NCI-H774 (cell line): ENCODE data around the gene NBEA.

Experiments
- DNase-seq: peaks from one replicate; lab custom pipeline; 2025; lab: John Stamatoyannopoulos, UW

NBEA gene

GRCh38 chr13:35712907-35713761, 771.1 kb downstream of the NBEA start:
- no peak for DNase-seq

GRCh38 chr13:35714121-35714520, 772.1 kb downstream of the NBEA start:
- no peak for DNase-seq

- no peak for DNase-seq
Observed at GRCh38 chr13:35714588-35715377, 772.7 kb downstream of the NBEA start.

GRCh38 chr13:35716186-35716585, 774.1 kb downstream of the NBEA start:
- no peak for DNase-seq

- DNase-seq, result no peak
Observed at GRCh38 chr13:35716729-35717128, 774.7 kb downstream of the NBEA start.

GRCh38 chr13:35718084-35718483, 776.0 kb downstream of the NBEA start:
- no peak for DNase-seq

- no peak for DNase-seq
Observed at GRCh38 chr13:35720290-35720689, 778.2 kb downstream of the NBEA start.

- DNase-seq, result no peak
Observed at GRCh38 chr13:35720690-35721554, 778.9 kb downstream of the NBEA start.
